Measurements from ENCODE around the gene TMEM218. TPM values are rescaled to one million over a fixed set of nuclear protein-coding genes. Genes with fewer than 3 reads are reported as not detected.
"Not testable (repeated sequence)": the region's sequence is repeated elsewhere in the genome, so short reads cannot be mapped to it uniquely, and the experiment has no call there.

The TMEM218 gene
- total RNA-seq, 1 experiment from 2014 or later, result 17.9 TPM

GRCh38 chr11:125090816-125091215, 20.6 kb downstream of the TMEM218 start:
- peaks cover 9 to 34% of the 10 kb centered on the region in 2 experiments; a peak in 3 of 4 replicates for H3K4me1 ChIP-seq (ENCODE audit: control insufficient read depth in 1 of 2, insufficient read depth in 2 of 2, low read length in 2 of 2)
- H3K4me3 ChIP-seq (replicated peaks in 1 of 2; ENCODE audit: low read depth in 1 of 2, low read length in 2 of 2), result no peak overlapping the region
- no peaks in the 10 kb centered on the region for H3K9me3 ChIP-seq (ENCODE audit: control insufficient read depth in 1 of 2, insufficient read depth in 1 of 2, low read depth in 1 of 2, low read length in 2 of 2)
- DNase-seq (ENCODE audit: low read depth, low spot score) (no peak), ATAC-seq (peak; percentile 15)
- H3K9ac ChIP-seq (ENCODE audit: low read length), result no peak overlapping the region
- H2AFZ ChIP-seq (ENCODE audit: low read depth, low read length, poor library complexity, severe bottlenecking), result no peak overlapping the region
- H3K79me2 ChIP-seq (ENCODE audit: insufficient read depth, low read length), result no peaks in the 10 kb centered on the region
- RAD21 ChIA-PET (ENCODE audit: low non-redundant PET in 1 of 2, low total read pairs in 2 of 2, uncharacterized antibody in 2 of 2, unreplicated experiment in 2 of 2), result interaction anchor here (0.6 to 1.4 kb wide), 11 partner anchors 8 to 338 kb away, joined by 3 to 5 read pairs (median 4); no protein-coding TSS in a partner anchor
- POLR2A ChIA-PET, result interaction anchor here (1.2 to 2.5 kb wide), 3 partner anchors 8 to 34 kb away, joined by 3 to 11 read pairs (median 4); partner anchors contain the start of gene TMEM218
- TF ChIP-seq SRF (IDR thresholded peaks at IDR 0.05; ENCODE audit: low read depth) (no peak), POLR2A (IDR thresholded peaks at IDR 0.05; ENCODE audit: borderline replicate concordance, extremely low read depth, insufficient read depth, insufficient read length) (no peak), ZNF274 (IDR thresholded peaks at IDR 0.05; ENCODE audit: low read depth, low read length) (no peak), ATF3 (IDR thresholded peaks at IDR 0.05) (no peak), EZH2 (IDR thresholded peaks at IDR 0.05) (no peak), SIN3A (IDR thresholded peaks at IDR 0.05; ENCODE audit: low read depth) (no peak), SP1 (IDR thresholded peaks at IDR 0.05; ENCODE audit: low read depth) (no peak)
- TF ChIP-seq, protein P1, sequence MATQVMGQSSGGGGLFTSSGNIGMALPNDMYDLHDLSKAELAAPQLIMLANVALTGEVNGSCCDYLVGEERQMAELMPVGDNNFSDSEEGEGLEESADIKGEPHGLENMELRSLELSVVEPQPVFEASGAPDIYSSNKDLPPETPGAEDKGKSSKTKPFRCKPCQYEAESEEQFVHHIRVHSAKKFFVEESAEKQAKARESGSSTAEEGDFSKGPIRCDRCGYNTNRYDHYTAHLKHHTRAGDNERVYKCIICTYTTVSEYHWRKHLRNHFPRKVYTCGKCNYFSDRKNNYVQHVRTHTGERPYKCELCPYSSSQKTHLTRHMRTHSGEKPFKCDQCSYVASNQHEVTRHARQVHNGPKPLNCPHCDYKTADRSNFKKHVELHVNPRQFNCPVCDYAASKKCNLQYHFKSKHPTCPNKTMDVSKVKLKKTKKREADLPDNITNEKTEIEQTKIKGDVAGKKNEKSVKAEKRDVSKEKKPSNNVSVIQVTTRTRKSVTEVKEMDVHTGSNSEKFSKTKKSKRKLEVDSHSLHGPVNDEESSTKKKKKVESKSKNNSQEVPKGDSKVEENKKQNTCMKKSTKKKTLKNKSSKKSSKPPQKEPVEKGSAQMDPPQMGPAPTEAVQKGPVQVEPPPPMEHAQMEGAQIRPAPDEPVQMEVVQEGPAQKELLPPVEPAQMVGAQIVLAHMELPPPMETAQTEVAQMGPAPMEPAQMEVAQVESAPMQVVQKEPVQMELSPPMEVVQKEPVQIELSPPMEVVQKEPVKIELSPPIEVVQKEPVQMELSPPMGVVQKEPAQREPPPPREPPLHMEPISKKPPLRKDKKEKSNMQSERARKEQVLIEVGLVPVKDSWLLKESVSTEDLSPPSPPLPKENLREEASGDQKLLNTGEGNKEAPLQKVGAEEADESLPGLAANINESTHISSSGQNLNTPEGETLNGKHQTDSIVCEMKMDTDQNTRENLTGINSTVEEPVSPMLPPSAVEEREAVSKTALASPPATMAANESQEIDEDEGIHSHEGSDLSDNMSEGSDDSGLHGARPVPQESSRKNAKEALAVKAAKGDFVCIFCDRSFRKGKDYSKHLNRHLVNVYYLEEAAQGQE (IDR thresholded peaks at IDR 0.05; ENCODE audit: low read depth), result no peak
- H3K36me3 ChIP-seq (ENCODE audit: control insufficient read depth in 1 of 2, insufficient read depth in 2 of 2, low read length in 2 of 2), result no peaks in the 10 kb centered on the region
- no TSS peak for BruUV-seq (replicated peaks)
- intact Hi-C loops (cut with micrococcal nuclease), result loop anchor here (1.0 to 2.0 kb wide), 8 partner anchors 50 to 783 kb away; no protein-coding TSS in a partner anchor
- CTCF ChIA-PET, result interaction anchor here (0.6 to 4.3 kb wide), 25 partner anchors 9 to 1103 kb away, joined by 3 to 36 read pairs (median 4); partner anchors contain the start of gene TMEM218
- H3K27me3 ChIP-seq (ENCODE audit: insufficient read depth, low read length), result no peaks in the 10 kb centered on the region
- H3K4me2 ChIP-seq (ENCODE audit: low read length), result no peak overlapping the region
- no peaks in the 10 kb centered on the region for H4K20me1 ChIP-seq (ENCODE audit: insufficient read depth)
- no peak overlapping the region for H3K27ac ChIP-seq (ENCODE audit: low read depth, low read length)
- H3K9me2 ChIP-seq (ENCODE audit: insufficient read depth), result no peaks in the 10 kb centered on the region

- H3K9ac ChIP-seq (ENCODE audit: low read length); H3K27ac ChIP-seq (ENCODE audit: low read depth, low read length); H3K79me2 ChIP-seq (ENCODE audit: insufficient read depth, low read length); H3K4me2 ChIP-seq (ENCODE audit: low read length); H3K36me3 ChIP-seq (ENCODE audit: control insufficient read depth in 1 of 2, insufficient read depth in 2 of 2, low read length in 2 of 2); H3K9me2 ChIP-seq (ENCODE audit: insufficient read depth); H4K20me1 ChIP-seq (ENCODE audit: insufficient read depth); DNase-seq (ENCODE audit: low read depth, low spot score); H3K27me3 ChIP-seq (ENCODE audit: insufficient read depth, low read length); H3K9me3 ChIP-seq (ENCODE audit: control insufficient read depth in 1 of 2, insufficient read depth in 1 of 2, low read depth in 1 of 2, low read length in 2 of 2); H2AFZ ChIP-seq (ENCODE audit: low read depth, low read length, poor library complexity, severe bottlenecking); H3K4me3 ChIP-seq (replicated peaks in 1 of 2; ENCODE audit: low read depth in 1 of 2, low read length in 2 of 2); BruUV-seq (replicated peaks); ATAC-seq: not testable (repeated sequence)
- RAD21 ChIA-PET (ENCODE audit: low non-redundant PET in 1 of 2, low total read pairs in 2 of 2, uncharacterized antibody in 2 of 2, unreplicated experiment in 2 of 2), result interaction anchor here in 1 of 2 experiments (1.4 kb wide), 1 partner anchor 255 kb away, joined by 4 read pairs; no protein-coding TSS in a partner anchor
- CTCF ChIA-PET, result interaction anchor here (0.9 to 4.3 kb wide), 10 partner anchors 9 to 339 kb away, joined by 3 to 36 read pairs (median 10); partner anchors contain the start of gene TMEM218
- intact Hi-C loops (cut with micrococcal nuclease), result loop anchor here (2.0 kb wide), 2 partner anchors 127 to 255 kb away; no protein-coding TSS in a partner anchor
- POLR2A ChIA-PET, result interaction anchor here (1.5 to 2.5 kb wide), 2 partner anchors 7 to 34 kb away, joined by 4 to 11 read pairs; no protein-coding TSS in a partner anchor
- peaks cover 9 to 34% of the 10 kb centered on the region in 2 experiments; a peak in 3 of 4 replicates for H3K4me1 ChIP-seq (ENCODE audit: control insufficient read depth in 1 of 2, insufficient read depth in 2 of 2, low read length in 2 of 2)
Measured at GRCh38 chr11:125090151-125090550, 21.3 kb downstream of the TMEM218 start.

- H3K79me2 ChIP-seq (ENCODE audit: insufficient read depth, low read length); H3K9me3 ChIP-seq (ENCODE audit: control insufficient read depth in 1 of 2, insufficient read depth in 1 of 2, low read depth in 1 of 2, low read length in 2 of 2); H4K20me1 ChIP-seq (ENCODE audit: insufficient read depth); H3K9ac ChIP-seq (ENCODE audit: low read length); BruUV-seq (replicated peaks); ATAC-seq; H3K36me3 ChIP-seq (ENCODE audit: control insufficient read depth in 1 of 2, insufficient read depth in 2 of 2, low read length in 2 of 2); H3K4me2 ChIP-seq (ENCODE audit: low read length); H3K9me2 ChIP-seq (ENCODE audit: insufficient read depth); H3K27me3 ChIP-seq (ENCODE audit: insufficient read depth, low read length); H2AFZ ChIP-seq (ENCODE audit: low read depth, low read length, poor library complexity, severe bottlenecking); H3K27ac ChIP-seq (ENCODE audit: low read depth, low read length); DNase-seq (ENCODE audit: low read depth, low spot score); RAD21 ChIA-PET (ENCODE audit: low non-redundant PET in 1 of 2, low total read pairs in 2 of 2, uncharacterized antibody in 2 of 2, unreplicated experiment in 2 of 2); H3K4me3 ChIP-seq (replicated peaks in 1 of 2; ENCODE audit: low read depth in 1 of 2, low read length in 2 of 2); POLR2A ChIA-PET; intact Hi-C loops (cut with micrococcal nuclease): not testable (repeated sequence)
- CTCF ChIA-PET, result interaction anchor here (1.5 to 4.3 kb wide), 3 partner anchors 53 to 340 kb away, joined by 4 to 36 read pairs (median 32); no protein-coding TSS in a partner anchor
- peaks cover 9 to 34% of the 10 kb centered on the region in 2 experiments; a peak in 3 of 4 replicates for H3K4me1 ChIP-seq (ENCODE audit: control insufficient read depth in 1 of 2, insufficient read depth in 2 of 2, low read length in 2 of 2)
Measured at GRCh38 chr11:125089481-125089880, 21.9 kb downstream of the TMEM218 start.

Measured in HCT116 (cell line).